SU-DHL-6 (cell line): ENCODE results near the gene CLSTN2.

ENCODE experiments used
- H2AFZ ChIP-seq: fragments of 200-600 bp; sonication (generic); 2 replicates; pipeline ENCODE4 v1.6.1; 2014; ENCODE audit warnings: low read depth, mild to moderate bottlenecking, moderate library complexity, mixed read lengths, antibody characterized with exemption, low read length; ENCODE audit not compliant: severe bottlenecking
- H3F3A ChIP-seq: fragments of 200-600 bp; shearing (Covaris generic); 2 replicates; pipeline ENCODE4 v1.6.0; 2016; ENCODE audit warnings: antibody characterized with exemption, mild to moderate bottlenecking; ENCODE audit not compliant: insufficient read depth
- H3K27ac ChIP-seq: fragments of 200-600 bp; sonication (generic); 2 replicates; pipeline ENCODE4 v1.5.1; 2016; ENCODE audit warnings: low read depth, mild to moderate bottlenecking, low read length, moderate library complexity, mixed read lengths
- H3K27me3 ChIP-seq: fragments of 200-600 bp; sonication (generic), shearing (Covaris generic); 2 replicates; pipeline ENCODE4 v1.6.0; 2014; ENCODE audit warnings: mild to moderate bottlenecking, low read length
- H3K36me3 ChIP-seq: fragments of 200-600 bp; sonication (generic); 2 replicates; pipeline ENCODE4 v1.6.1; 2014; ENCODE audit warnings: mild to moderate bottlenecking, low read length, mixed read lengths
- H3K4me2 ChIP-seq: fragments of 300-600, 200-600 bp; shearing (Covaris generic), sonication (generic); 2 replicates; pipeline ENCODE4 v1.6.0; 2014; ENCODE audit warnings: low read length, low read depth, mild to moderate bottlenecking; ENCODE audit not compliant: poor library complexity, severe bottlenecking
- H3K4me3 ChIP-seq: fragments of 200-600 bp; sonication (generic); 2 replicates; pipeline ENCODE4 v1.5.1; 2014; ENCODE audit warnings: antibody characterized with exemption, low read length, mild to moderate bottlenecking, mixed read lengths; ENCODE audit not compliant: insufficient read depth, poor library complexity, severe bottlenecking
- H3K79me2 ChIP-seq: fragments of 200-600 bp; sonication (generic); 2 replicates; pipeline ENCODE4 v1.6.1; 2014; ENCODE audit warnings: mild to moderate bottlenecking, low read length, moderate library complexity; ENCODE audit not compliant: insufficient read depth
- H3K9ac ChIP-seq: fragments of 200-600 bp; sonication (generic); 2 replicates; pipeline ENCODE4 v1.7.0; 2014; ENCODE audit warnings: mild to moderate bottlenecking, low read length
- H3K9me2 ChIP-seq: fragments of 200-600 bp; sonication (generic); replicated peaks from 2 replicates; pipeline ENCODE4 v1.6.1; 2014; ENCODE audit warnings: low read length; ENCODE audit not compliant: insufficient read depth
- H3K9me3 ChIP-seq: fragments of 200-600 bp; sonication (generic); 2 replicates; pipeline ENCODE4 v1.6.1; 2014; ENCODE audit warnings: low read length, mixed read lengths; ENCODE audit not compliant: insufficient read depth
- H4K20me1 ChIP-seq: fragments of 200-600 bp; sonication (generic); 2 replicates; pipeline ENCODE4 v1.6.1; 2014; ENCODE audit warnings: low read depth, mild to moderate bottlenecking, antibody characterized with exemption, low read length, moderate library complexity, mixed read lengths
- EZH2phosphoT487 ChIP-seq: fragments of 200-600 bp; sonication (generic), shearing (Covaris generic); conservative IDR thresholded peaks from 2 replicates; pipeline ENCODE4 v1.6.1; 2018; ENCODE audit warnings: mild to moderate bottlenecking, antibody characterized with exemption, low read length, moderate library complexity, mixed read lengths
- TF ChIP-seq, protein P1 (sequence below): fragments of 200-600 bp; sonication (generic); IDR thresholded peaks from one replicate; pipeline ENCODE4 v1.5.1; 2017; ENCODE audit warnings: antibody characterized with exemption, mild to moderate bottlenecking, low read length, moderate library complexity; ENCODE audit not compliant: insufficient read depth, poor library complexity, severe bottlenecking

The CLSTN2 gene

DNA sequence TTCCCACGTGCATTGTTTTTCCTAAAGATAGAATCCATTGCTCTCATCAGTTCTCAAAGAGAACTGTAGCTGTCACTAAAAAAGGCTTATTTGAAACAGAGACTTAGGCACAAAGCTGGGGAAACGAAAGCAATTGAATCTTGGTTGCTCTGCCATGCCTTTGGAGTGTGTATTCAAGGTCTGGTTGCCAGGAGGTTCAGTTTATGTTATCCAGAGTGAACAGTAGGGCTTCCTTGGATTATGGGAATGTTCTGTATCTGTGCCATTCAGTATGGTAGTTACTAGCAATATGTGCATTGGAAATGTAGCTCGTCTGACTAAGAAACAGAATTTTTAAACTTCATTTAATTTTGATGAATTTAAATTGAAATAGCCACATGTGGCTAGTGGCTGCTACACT lies 50.6 kb downstream of the CLSTN2 start:
- Histone ChIP-seq H2AFZ (no peak overlapping the region), H3F3A (no peaks in the 10 kb centered on the region), H3K9ac (no peak overlapping the region), H3K9me3 (no peaks in the 10 kb centered on the region), H3K36me3 (no peaks in the 10 kb centered on the region), H3K9me2 (no peaks in the 10 kb centered on the region), H3K4me3 (no peak overlapping the region), H3K4me2 (no peak overlapping the region), H4K20me1 (no peaks in the 10 kb centered on the region), H3K27me3 (no peaks in the 10 kb centered on the region), H3K79me2 (no peaks in the 10 kb centered on the region), H3K27ac (no peak overlapping the region)
- no peak for TF ChIP-seq EZH2phosphoT487
- TF ChIP-seq, protein P1, sequence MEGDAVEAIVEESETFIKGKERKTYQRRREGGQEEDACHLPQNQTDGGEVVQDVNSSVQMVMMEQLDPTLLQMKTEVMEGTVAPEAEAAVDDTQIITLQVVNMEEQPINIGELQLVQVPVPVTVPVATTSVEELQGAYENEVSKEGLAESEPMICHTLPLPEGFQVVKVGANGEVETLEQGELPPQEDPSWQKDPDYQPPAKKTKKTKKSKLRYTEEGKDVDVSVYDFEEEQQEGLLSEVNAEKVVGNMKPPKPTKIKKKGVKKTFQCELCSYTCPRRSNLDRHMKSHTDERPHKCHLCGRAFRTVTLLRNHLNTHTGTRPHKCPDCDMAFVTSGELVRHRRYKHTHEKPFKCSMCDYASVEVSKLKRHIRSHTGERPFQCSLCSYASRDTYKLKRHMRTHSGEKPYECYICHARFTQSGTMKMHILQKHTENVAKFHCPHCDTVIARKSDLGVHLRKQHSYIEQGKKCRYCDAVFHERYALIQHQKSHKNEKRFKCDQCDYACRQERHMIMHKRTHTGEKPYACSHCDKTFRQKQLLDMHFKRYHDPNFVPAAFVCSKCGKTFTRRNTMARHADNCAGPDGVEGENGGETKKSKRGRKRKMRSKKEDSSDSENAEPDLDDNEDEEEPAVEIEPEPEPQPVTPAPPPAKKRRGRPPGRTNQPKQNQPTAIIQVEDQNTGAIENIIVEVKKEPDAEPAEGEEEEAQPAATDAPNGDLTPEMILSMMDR: no peak

DNA sequence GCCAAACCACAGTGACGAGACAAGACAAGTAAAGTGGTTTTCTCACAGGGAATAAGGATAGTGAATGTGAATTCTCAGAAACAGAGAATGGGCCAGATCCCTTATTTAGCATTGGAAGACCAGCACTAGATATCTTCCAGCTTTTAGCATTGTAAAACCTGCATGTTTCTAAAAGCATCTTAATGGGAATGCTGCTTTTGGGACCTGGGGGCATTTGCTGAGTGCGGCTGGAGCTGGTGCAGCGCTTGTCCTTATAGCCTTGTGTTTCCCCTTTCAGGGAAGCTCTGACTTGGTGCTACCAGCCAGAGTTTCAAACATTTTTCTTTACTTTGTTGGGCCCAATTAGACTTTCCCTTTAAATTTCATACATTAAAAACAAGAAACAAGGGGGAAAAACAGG lies 52.9 kb downstream of the CLSTN2 start:
- Histone ChIP-seq H4K20me1 (no peaks in the 10 kb centered on the region), H3K27me3 (no peaks in the 10 kb centered on the region), H3K9ac (no peak overlapping the region), H3K36me3 (no peaks in the 10 kb centered on the region), H3K79me2 (no peaks in the 10 kb centered on the region), H3F3A (no peaks in the 10 kb centered on the region), H2AFZ (no peak overlapping the region), H3K9me2 (no peaks in the 10 kb centered on the region), H3K4me3 (no peak overlapping the region), H3K27ac (no peak overlapping the region), H3K9me3 (no peaks in the 10 kb centered on the region), H3K4me2 (no peak overlapping the region)
- TF ChIP-seq, protein P1: no peak
- no peak for TF ChIP-seq EZH2phosphoT487

DNA sequence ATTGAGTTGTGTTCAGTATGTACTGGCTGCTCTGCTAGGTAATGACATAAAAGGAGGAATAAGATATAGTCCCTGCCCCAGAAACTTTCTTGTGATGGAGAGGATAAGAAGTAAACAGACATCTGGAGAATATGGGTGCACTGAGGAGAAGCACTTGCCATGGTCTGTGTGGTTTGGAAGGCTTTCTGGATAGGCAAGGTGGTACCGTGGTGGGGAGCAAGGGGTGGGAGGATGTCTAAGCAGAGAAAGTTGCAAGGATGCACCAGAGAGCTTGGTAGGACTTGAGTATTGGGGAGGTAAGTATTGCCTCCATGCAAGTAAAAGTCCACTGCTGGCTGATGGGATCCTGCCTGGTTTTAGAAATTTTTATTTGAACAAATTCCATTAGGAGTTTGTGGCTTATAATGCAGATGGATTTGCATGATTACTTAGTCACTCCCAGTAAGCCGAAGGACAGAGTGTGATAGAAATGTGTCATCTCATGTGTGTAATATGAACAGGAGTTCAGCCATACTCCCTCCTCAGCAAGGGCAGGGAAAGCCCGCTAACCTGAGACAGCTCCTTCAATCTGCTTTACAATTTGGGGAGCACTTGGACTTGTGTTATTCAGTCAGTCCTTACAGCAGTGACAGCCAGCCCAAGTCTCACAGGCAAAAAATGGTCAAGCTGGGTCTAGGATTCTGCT lies 53.6 kb downstream of the CLSTN2 start:
- Histone ChIP-seq H3K4me2 (no peak overlapping the region), H3K79me2 (no peaks in the 10 kb centered on the region), H3K9me3 (no peaks in the 10 kb centered on the region), H3K9me2 (no peaks in the 10 kb centered on the region), H3K36me3 (no peaks in the 10 kb centered on the region), H3K27me3 (no peaks in the 10 kb centered on the region), H3K9ac (no peak overlapping the region), H3K27ac (no peak overlapping the region), H4K20me1 (no peaks in the 10 kb centered on the region), H3K4me3 (no peak overlapping the region), H2AFZ (no peak overlapping the region), H3F3A (no peaks in the 10 kb centered on the region)
- TF ChIP-seq EZH2phosphoT487: no peak
- TF ChIP-seq, protein P1: no peak
